ENCODE data around the gene ZBTB8A.

Gene ZBTB8A

GRCh38 chr1:32612189-32612881 is 73.1 kb downstream of the ZBTB8A start:
- no peaks in the 10 kb centered on the region for H3K27me3 ChIP-seq (ENCODE audit: control insufficient read depth in 2 of 2, insufficient read depth in 2 of 2, low read length in 2 of 2)
- H3K9me3 ChIP-seq (ENCODE audit: control insufficient read depth in 2 of 2, low read length in 2 of 2): no peaks in the 10 kb centered on the region
- H3K4me1 ChIP-seq (ENCODE audit: control insufficient read depth in 2 of 2, insufficient read depth in 2 of 2, low read length in 2 of 2): no peaks in the 10 kb centered on the region
- peak overlapping the region; percentile 63 to 68 for H3K9ac ChIP-seq (ENCODE audit: low read depth in 1 of 2, low read length in 2 of 2)
- H3K36me3 ChIP-seq (ENCODE audit: control insufficient read depth in 2 of 2, insufficient read depth in 2 of 2, low read length in 2 of 2): no peaks in the 10 kb centered on the region
- H3K27ac ChIP-seq (ENCODE audit: low read depth in 2 of 2, low read length in 2 of 2): no peak overlapping the region
- peak overlapping the region; percentile 82 to 84 for H3K4me3 ChIP-seq (ENCODE audit: low read length in 2 of 2)

DNA sequence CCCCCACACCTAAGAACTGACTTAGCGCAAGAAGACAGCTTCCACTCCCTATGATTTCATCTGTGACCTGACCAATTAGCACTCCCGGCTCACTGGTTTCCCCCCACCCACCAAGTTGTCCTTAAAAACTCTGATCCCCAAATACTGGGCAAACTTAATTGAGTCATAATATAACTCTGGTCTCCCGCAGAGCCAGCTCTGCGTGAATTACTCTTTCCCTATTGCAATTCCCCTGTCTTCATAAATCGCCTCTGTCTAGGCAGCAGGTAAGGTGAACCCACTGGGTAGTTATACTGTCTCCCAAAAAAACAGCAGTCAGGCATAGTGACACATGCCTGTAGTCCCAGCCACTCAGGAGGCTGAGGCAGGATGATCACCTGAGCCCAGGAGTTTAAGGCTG is 74.2 kb downstream of the ZBTB8A start:
- Histone ChIP-seq H3K27ac (ENCODE audit: low read depth in 2 of 2, low read length in 2 of 2) (no peak overlapping the region), H3K9me3 (ENCODE audit: control insufficient read depth in 2 of 2, low read length in 2 of 2) (no peaks in the 10 kb centered on the region), H3K4me3 (ENCODE audit: low read length in 2 of 2) (no peak overlapping the region), H3K4me1 (ENCODE audit: control insufficient read depth in 2 of 2, insufficient read depth in 2 of 2, low read length in 2 of 2) (no peaks in the 10 kb centered on the region), H3K27me3 (ENCODE audit: control insufficient read depth in 2 of 2, insufficient read depth in 2 of 2, low read length in 2 of 2) (no peaks in the 10 kb centered on the region), H3K36me3 (ENCODE audit: control insufficient read depth in 2 of 2, insufficient read depth in 2 of 2, low read length in 2 of 2) (no peaks in the 10 kb centered on the region), H3K9ac (ENCODE audit: low read depth in 1 of 2, low read length in 2 of 2) (no peak overlapping the region)

DNA sequence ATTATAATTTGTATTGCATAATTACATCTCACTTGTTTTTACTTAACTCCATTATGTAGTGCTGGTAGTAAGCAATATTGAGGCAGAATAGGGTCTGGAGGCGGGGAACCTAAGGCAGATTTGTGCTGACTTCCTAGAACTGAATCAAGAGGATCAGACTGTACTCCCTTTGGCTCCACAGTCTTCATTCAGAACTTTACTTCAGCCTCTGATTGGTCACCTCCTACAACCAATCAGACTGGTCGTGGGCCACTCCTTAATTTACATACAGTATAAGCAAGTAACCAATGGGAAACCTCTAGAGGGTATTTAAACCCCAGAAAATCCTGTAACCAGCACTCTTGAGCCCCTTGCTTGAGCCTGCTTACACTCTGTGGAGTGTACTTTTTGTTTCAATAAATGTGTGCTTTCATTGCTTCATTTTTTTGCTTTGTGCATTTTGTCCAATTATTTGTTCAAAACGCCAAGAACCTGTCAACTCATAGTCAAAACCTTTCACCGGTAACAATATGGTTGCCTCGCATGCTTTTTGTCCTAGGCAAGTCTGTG is 79.5 kb downstream of the ZBTB8A start:
- Histone ChIP-seq H3K9ac (ENCODE audit: low read depth in 1 of 2, low read length in 2 of 2) (no peak overlapping the region), H3K27me3 (ENCODE audit: control insufficient read depth in 2 of 2, insufficient read depth in 2 of 2, low read length in 2 of 2) (no peaks in the 10 kb centered on the region), H3K4me3 (ENCODE audit: low read length in 2 of 2) (no peak overlapping the region), H3K9me3 (ENCODE audit: control insufficient read depth in 2 of 2, low read length in 2 of 2) (no peaks in the 10 kb centered on the region), H3K36me3 (ENCODE audit: control insufficient read depth in 2 of 2, insufficient read depth in 2 of 2, low read length in 2 of 2) (no peaks in the 10 kb centered on the region), H3K27ac (ENCODE audit: low read depth in 2 of 2, low read length in 2 of 2) (no peak overlapping the region), H3K4me1 (ENCODE audit: control insufficient read depth in 2 of 2, insufficient read depth in 2 of 2, low read length in 2 of 2) (no peaks in the 10 kb centered on the region)

GRCh38 chr1:32619701-32620485 is 80.7 kb downstream of the ZBTB8A start:
- Histone ChIP-seq H3K4me1 (ENCODE audit: control insufficient read depth in 2 of 2, insufficient read depth in 2 of 2, low read length in 2 of 2) (no peaks in the 10 kb centered on the region), H3K36me3 (ENCODE audit: control insufficient read depth in 2 of 2, insufficient read depth in 2 of 2, low read length in 2 of 2) (no peaks in the 10 kb centered on the region), H3K27ac (ENCODE audit: low read depth in 2 of 2, low read length in 2 of 2) (no peak overlapping the region), H3K9me3 (ENCODE audit: control insufficient read depth in 2 of 2, low read length in 2 of 2) (no peaks in the 10 kb centered on the region), H3K4me3 (ENCODE audit: low read length in 2 of 2) (no peak overlapping the region), H3K9ac (ENCODE audit: low read depth in 1 of 2, low read length in 2 of 2) (no peak overlapping the region), H3K27me3 (ENCODE audit: control insufficient read depth in 2 of 2, insufficient read depth in 2 of 2, low read length in 2 of 2) (no peaks in the 10 kb centered on the region)

GRCh38 chr1:32622205-32622604 is 83.0 kb downstream of the ZBTB8A start:
- Histone ChIP-seq H3K27me3 (ENCODE audit: control insufficient read depth in 2 of 2, insufficient read depth in 2 of 2, low read length in 2 of 2) (no peaks in the 10 kb centered on the region), H3K9me3 (ENCODE audit: control insufficient read depth in 2 of 2, low read length in 2 of 2) (no peaks in the 10 kb centered on the region), H3K4me1 (ENCODE audit: control insufficient read depth in 2 of 2, insufficient read depth in 2 of 2, low read length in 2 of 2) (no peaks in the 10 kb centered on the region), H3K27ac (ENCODE audit: low read depth in 2 of 2, low read length in 2 of 2) (no peak overlapping the region), H3K36me3 (ENCODE audit: control insufficient read depth in 2 of 2, insufficient read depth in 2 of 2, low read length in 2 of 2) (peaks cover 4 to 5% of the 10 kb centered on the region in 2 donors), H3K9ac (ENCODE audit: low read depth in 1 of 2, low read length in 2 of 2) (no peak overlapping the region), H3K4me3 (ENCODE audit: low read length in 2 of 2) (no peak overlapping the region)

DNA sequence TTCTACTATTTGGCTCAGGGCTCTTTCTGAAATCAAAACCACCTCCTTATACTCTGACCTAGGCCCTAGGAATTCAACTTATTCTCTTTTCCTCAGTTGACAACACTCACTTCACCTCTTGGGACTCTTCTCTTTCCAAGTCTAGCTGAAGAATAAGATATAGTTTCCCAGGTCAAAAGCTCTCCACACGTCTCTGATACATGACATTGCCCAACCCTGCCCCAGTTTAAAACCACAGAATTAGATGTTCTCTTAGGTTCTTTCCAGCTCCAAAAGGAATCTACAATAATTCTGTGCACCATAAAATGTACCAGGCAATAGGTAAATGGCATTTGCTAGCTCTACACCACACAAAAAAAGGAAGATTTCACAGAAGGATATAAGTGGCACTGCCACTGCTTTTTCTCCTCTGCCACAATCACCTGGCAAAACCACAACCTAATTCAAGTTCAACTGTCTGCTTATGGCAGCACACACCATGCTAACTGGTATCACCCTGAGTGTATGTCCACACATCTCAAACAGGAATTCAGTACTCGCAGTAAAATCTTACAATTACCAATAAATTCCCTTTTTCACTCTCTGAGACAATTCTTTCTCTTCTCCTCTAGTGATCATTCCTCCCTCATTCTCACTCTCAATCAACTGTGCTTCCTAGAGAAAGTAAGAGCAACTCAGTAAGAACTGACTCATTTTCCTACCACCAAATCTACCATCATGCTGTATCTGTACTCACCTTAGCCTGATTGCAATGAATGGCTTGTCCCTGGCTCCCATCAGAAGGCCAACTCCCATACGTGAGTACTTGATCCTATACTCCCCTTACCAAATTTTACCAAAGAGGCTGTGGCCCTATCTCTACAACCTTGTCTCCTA is 83.8 kb downstream of the ZBTB8A start:
- Histone ChIP-seq H3K36me3 (ENCODE audit: control insufficient read depth in 2 of 2, insufficient read depth in 2 of 2, low read length in 2 of 2) (peaks cover 5 to 6% of the 10 kb centered on the region in 2 donors), H3K27ac (ENCODE audit: low read depth in 2 of 2, low read length in 2 of 2) (no peak overlapping the region), H3K9me3 (ENCODE audit: control insufficient read depth in 2 of 2, low read length in 2 of 2) (no peaks in the 10 kb centered on the region), H3K27me3 (ENCODE audit: control insufficient read depth in 2 of 2, insufficient read depth in 2 of 2, low read length in 2 of 2) (no peaks in the 10 kb centered on the region), H3K4me1 (ENCODE audit: control insufficient read depth in 2 of 2, insufficient read depth in 2 of 2, low read length in 2 of 2) (no peaks in the 10 kb centered on the region), H3K9ac (ENCODE audit: low read depth in 1 of 2, low read length in 2 of 2) (no peak overlapping the region), H3K4me3 (ENCODE audit: low read length in 2 of 2) (no peak overlapping the region)

DNA sequence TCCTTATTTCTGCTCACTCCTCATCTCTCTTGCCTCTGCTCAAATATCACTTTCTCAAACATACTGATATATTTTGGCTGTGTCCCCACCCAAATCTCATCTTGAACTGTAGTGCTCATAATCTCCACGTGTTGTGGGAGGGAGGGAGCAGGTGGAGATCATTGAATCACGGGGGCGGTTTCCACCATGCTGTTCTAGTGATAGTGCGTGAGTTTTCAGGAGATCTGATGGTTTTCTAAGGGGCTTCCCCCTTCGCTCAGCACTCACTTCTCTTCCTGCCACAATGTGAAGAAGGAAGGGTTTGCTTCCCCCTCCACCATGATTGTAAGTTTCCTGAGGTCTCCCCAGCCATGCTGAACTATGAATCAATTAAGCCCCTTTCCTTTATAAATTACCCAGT is 84.5 kb downstream of the ZBTB8A start:
- H3K27me3 ChIP-seq (ENCODE audit: control insufficient read depth in 2 of 2, insufficient read depth in 2 of 2, low read length in 2 of 2): no peaks in the 10 kb centered on the region
- no peak overlapping the region for H3K9ac ChIP-seq (ENCODE audit: low read depth in 1 of 2, low read length in 2 of 2)
- H3K27ac ChIP-seq (ENCODE audit: low read depth in 2 of 2, low read length in 2 of 2): no peak overlapping the region
- H3K4me3 ChIP-seq (ENCODE audit: low read length in 2 of 2): no peak overlapping the region
- peaks cover 6 to 8% of the 10 kb centered on the region in 2 donors for H3K36me3 ChIP-seq (ENCODE audit: control insufficient read depth in 2 of 2, insufficient read depth in 2 of 2, low read length in 2 of 2)
- no peaks in the 10 kb centered on the region for H3K9me3 ChIP-seq (ENCODE audit: control insufficient read depth in 2 of 2, low read length in 2 of 2)
- no peaks in the 10 kb centered on the region for H3K4me1 ChIP-seq (ENCODE audit: control insufficient read depth in 2 of 2, insufficient read depth in 2 of 2, low read length in 2 of 2)

DNA sequence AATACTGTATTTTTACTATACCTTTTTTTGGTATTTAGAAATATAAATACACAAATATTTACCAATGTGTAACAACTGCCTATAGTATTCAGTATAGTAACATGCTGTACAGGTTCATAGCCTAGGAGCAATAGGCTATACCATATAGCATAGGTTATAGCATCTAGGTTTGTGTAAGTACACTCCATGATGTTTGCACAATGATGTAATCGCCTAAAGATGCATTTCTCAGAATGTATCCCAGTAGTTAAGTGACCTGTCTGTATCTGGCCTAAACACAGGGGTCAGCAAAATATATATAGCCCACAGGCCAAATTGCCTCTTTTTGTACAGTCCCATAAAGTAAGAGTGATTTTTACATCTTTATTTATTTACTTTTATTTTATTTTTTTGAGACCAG is 86.9 kb downstream of the ZBTB8A start:
- Histone ChIP-seq H3K27me3 (ENCODE audit: control insufficient read depth in 2 of 2, insufficient read depth in 2 of 2, low read length in 2 of 2) (no peaks in the 10 kb centered on the region), H3K36me3 (ENCODE audit: control insufficient read depth in 2 of 2, insufficient read depth in 2 of 2, low read length in 2 of 2) (peaks cover 9 to 16% of the 10 kb centered on the region in 2 donors), H3K9ac (ENCODE audit: low read depth in 1 of 2, low read length in 2 of 2) (no peak overlapping the region), H3K4me3 (ENCODE audit: low read length in 2 of 2) (no peak overlapping the region), H3K4me1 (ENCODE audit: control insufficient read depth in 2 of 2, insufficient read depth in 2 of 2, low read length in 2 of 2) (no peaks in the 10 kb centered on the region), H3K9me3 (ENCODE audit: control insufficient read depth in 2 of 2, low read length in 2 of 2) (no peaks in the 10 kb centered on the region), H3K27ac (ENCODE audit: low read depth in 2 of 2, low read length in 2 of 2) (no peak overlapping the region)

GRCh38 chr1:32627596-32628162 is 88.5 kb downstream of the ZBTB8A start:
- H3K27me3 ChIP-seq (ENCODE audit: control insufficient read depth in 2 of 2, insufficient read depth in 2 of 2, low read length in 2 of 2): no peaks in the 10 kb centered on the region
- peaks cover 10 to 20% of the 10 kb centered on the region in 2 donors for H3K36me3 ChIP-seq (ENCODE audit: control insufficient read depth in 2 of 2, insufficient read depth in 2 of 2, low read length in 2 of 2)
- no peak overlapping the region for H3K9ac ChIP-seq (ENCODE audit: low read depth in 1 of 2, low read length in 2 of 2)
- peak overlapping the region in 1 of 2 donors; percentile 17 for H3K27ac ChIP-seq (ENCODE audit: low read depth in 2 of 2, low read length in 2 of 2)
- no peaks in the 10 kb centered on the region for H3K4me1 ChIP-seq (ENCODE audit: control insufficient read depth in 2 of 2, insufficient read depth in 2 of 2, low read length in 2 of 2)
- H3K4me3 ChIP-seq (ENCODE audit: low read length in 2 of 2): no peak overlapping the region
- H3K9me3 ChIP-seq (ENCODE audit: control insufficient read depth in 2 of 2, low read length in 2 of 2): no peaks in the 10 kb centered on the region
